Measurements from ENCODE around the gene KLHL17.

DNA sequence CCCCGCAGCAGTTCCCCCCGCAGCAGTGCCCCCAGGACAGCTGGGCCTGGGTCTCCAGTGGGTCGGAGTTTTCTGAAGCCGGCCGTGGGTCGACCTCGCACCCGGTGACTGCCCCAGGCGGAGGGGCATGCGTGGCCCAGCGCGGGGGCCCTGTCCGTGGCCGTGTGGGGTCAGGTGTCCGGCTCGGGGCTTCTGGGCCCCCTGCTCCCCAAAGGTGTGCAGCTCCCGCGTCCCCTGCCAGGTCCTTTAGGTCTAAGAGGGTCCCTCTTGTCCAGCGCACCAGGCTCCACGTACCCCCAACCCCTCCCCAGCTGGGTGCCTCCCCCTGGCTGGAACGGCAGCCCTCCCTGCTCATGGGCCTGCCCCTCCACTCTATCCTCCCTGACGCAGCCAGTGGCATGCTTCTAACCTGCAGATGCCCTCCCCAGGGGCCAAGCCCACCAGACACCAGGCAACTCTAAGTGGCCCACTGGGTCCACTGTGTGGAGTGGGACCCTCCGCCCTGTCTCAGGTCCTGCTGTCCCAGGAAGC is 45.5 kb downstream of the KLHL17 start:
- no peak for TF ChIP-seq POLR2A (IDR thresholded peaks at IDR 0.05; ENCODE audit: low read length)
- no peak for TF ChIP-seq GATA1 (IDR thresholded peaks at IDR 0.05; ENCODE audit: low read depth, low read length)

All from erythroblast (primary cell).